ENCODE data around the gene LRGUK.

DNA sequence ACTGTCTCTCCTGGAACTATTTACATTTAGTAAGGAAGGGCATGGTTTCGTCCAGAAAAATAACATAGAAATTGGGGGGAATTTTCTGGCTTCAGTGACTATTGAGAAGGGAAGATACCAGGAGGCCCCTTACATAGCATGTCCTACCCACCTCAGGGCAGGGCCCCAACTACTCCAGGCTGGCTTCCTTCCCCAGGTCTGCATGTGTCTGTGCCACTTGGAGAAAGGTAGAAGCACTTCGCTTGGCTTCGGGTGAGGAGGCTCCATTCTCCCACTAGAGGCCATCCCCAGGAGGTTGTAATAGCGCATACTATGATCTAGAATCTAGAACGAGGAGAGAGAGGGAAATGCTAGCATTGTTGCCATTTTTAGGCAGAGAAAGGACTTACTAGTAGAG is 14.7 kb downstream of the LRGUK start:
- TF ChIP-seq EZH2 (IDR thresholded peaks at IDR 0.05; ENCODE audit: borderline replicate concordance, insufficient read depth, low read depth, low read length, poor library complexity, severe bottlenecking): no peak
- TF ChIP-seq, protein P1, sequence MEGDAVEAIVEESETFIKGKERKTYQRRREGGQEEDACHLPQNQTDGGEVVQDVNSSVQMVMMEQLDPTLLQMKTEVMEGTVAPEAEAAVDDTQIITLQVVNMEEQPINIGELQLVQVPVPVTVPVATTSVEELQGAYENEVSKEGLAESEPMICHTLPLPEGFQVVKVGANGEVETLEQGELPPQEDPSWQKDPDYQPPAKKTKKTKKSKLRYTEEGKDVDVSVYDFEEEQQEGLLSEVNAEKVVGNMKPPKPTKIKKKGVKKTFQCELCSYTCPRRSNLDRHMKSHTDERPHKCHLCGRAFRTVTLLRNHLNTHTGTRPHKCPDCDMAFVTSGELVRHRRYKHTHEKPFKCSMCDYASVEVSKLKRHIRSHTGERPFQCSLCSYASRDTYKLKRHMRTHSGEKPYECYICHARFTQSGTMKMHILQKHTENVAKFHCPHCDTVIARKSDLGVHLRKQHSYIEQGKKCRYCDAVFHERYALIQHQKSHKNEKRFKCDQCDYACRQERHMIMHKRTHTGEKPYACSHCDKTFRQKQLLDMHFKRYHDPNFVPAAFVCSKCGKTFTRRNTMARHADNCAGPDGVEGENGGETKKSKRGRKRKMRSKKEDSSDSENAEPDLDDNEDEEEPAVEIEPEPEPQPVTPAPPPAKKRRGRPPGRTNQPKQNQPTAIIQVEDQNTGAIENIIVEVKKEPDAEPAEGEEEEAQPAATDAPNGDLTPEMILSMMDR (IDR thresholded peaks at IDR 0.05): no peak
